ENCODE data around the gene SREBF2. TPM values are rescaled to one million over a fixed set of nuclear protein-coding genes. Genes with fewer than 3 reads are reported as not detected.

The SREBF2 gene
- total and polyA plus RNA-seq, 2 donors (not counting 3 experiments of a cell fraction or from before 2014, with no cell fraction given), result 101 to 136 TPM

DNA sequence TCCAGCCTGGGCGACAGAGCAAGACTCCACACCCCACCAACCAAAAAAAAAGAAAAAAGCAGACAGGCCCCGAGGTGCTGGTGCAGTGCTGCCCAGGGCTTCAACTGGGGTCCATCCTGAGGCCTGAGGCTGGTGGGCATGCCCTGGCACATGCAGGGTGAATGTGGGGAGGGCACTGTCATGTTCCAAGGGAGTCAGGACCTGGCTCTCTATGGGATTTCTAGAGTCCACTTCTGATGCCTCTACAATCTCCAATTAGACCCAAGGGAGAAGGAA is 103.9 kb downstream of the SREBF2 start:
- no peak overlapping the region for H3K4me2 ChIP-seq (ENCODE audit: insufficient read depth, low read length)
- no peaks in the 10 kb centered on the region for H3K4me1 ChIP-seq (ENCODE audit: control insufficient read depth, extremely low read depth, insufficient read depth, low read length)
- no peak overlapping the region for H2AFZ ChIP-seq (ENCODE audit: low read depth, low read length)
- no peak overlapping the region for H3K27ac ChIP-seq (ENCODE audit: insufficient read depth, low read depth, low read length)
- no peak for DNase-seq (ENCODE audit: low read depth, low spot score)
- FAIRE-seq, result no peak
- H3K9me3 ChIP-seq (replicated peaks; ENCODE audit: control insufficient read depth, insufficient read depth, low read length), result no peaks in the 10 kb centered on the region
- no peak overlapping the region for H3K4me3 ChIP-seq (replicated peaks in 1 of 3; ENCODE audit: insufficient read depth in 1 of 3, low read depth in 1 of 3, low read length in 3 of 3)
- H3K36me3 ChIP-seq (ENCODE audit: control insufficient read depth in 2 of 2, extremely low read depth in 1 of 2, insufficient read depth in 2 of 2, low read length in 2 of 2), result peaks cover 0 to 2% of the 10 kb centered on the region in 2 experiments
- ChIA-PET POLR2A (no interaction called here), CTCF (interaction anchor here (1.4 to 2.1 kb wide), 2 partner anchors 11 to 190 kb away, joined by 4 to 10 read pairs; no protein-coding TSS in a partner anchor)
- intact Hi-C loops (cut with micrococcal nuclease), result no loop called here
- TF ChIP-seq JUN (IDR thresholded peaks at IDR 0.05; ENCODE audit: borderline replicate concordance, insufficient read depth, insufficient read length, low read depth) (no peak), GATA2 (IDR thresholded peaks at IDR 0.05; ENCODE audit: insufficient read depth, insufficient read length, low read depth, low read length) (no peak), MYC (IDR thresholded peaks at IDR 0.05; ENCODE audit: low read depth, low read length) (no peak), CTCF (IDR thresholded peaks at IDR 0.05; ENCODE audit: extremely low read depth in 1 of 2, insufficient read depth in 1 of 2, low read depth in 1 of 2, low read length in 2 of 2) (no peak)
- TF ChIP-seq, protein P1, sequence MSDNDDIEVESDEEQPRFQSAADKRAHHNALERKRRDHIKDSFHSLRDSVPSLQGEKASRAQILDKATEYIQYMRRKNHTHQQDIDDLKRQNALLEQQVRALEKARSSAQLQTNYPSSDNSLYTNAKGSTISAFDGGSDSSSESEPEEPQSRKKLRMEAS (IDR thresholded peaks at IDR 0.05; ENCODE audit: insufficient read depth, insufficient read length), result no peak
- dilution Hi-C loops (cut with MboI; ENCODE audit: extremely low pct_ligation_motif_present, low sequenced_read_pairs), result no loop called here
- H3K79me2 ChIP-seq (ENCODE audit: control insufficient read depth, insufficient read depth, low read length), result no peaks in the 10 kb centered on the region
- no peaks in the 10 kb centered on the region for H3K27me3 ChIP-seq (ENCODE audit: control insufficient read depth in 2 of 2, insufficient read depth in 2 of 2, low read length in 2 of 2)
- H4K20me1 ChIP-seq (replicated peaks; ENCODE audit: control insufficient read depth, extremely low read depth, insufficient read depth, low read length), result no peaks in the 10 kb centered on the region
- no TSS peak for BruUV-seq (replicated peaks)
- no peaks in the 10 kb centered on the region for H3K9me1 ChIP-seq (replicated peaks; ENCODE audit: control insufficient read depth, extremely low read depth, insufficient read depth, low read length)
- no peak overlapping the region for H3K9ac ChIP-seq (replicated peaks; ENCODE audit: extremely low read depth, insufficient read depth, low read length)

All from endothelial cell of umbilical vein (primary cell).